HAP-1 (cell line): ENCODE data around the gene KRT32.
"Not testable (repeated sequence)": the region's sequence is repeated elsewhere in the genome, so short reads cannot be mapped to it uniquely, and the experiment has no call there.

ENCODE experiments used
- DNase-seq, 2 experiments: peaks; one replicate each; pipeline ENCODE4 v3.0.0-alpha.2; 2016 to 2020; ENCODE audit warnings: low spot score in 2 of 2
- H3K27me3 ChIP-seq: fragments of 250-450 bp; sonication (Bioruptor Pico); 2 replicates; pipeline ENCODE4 v1.5.1; 2020; ENCODE audit warnings: low read depth, mild to moderate bottlenecking, moderate library complexity
- H3K36me3 ChIP-seq: fragments of 250-450 bp; sonication (Bioruptor Pico); replicated peaks from 2 replicates; pipeline ENCODE4 v1.5.1; 2020; ENCODE audit warnings: mild to moderate bottlenecking
- H3K4me1 ChIP-seq: fragments of 250-450 bp; sonication (Bioruptor Pico); 2 replicates; pipeline ENCODE4 v1.5.1; 2020; ENCODE audit warnings: mild to moderate bottlenecking
- H3K4me3 ChIP-seq: fragments of 250-450 bp; sonication (Bioruptor Pico); 2 replicates; pipeline ENCODE4 v1.5.1; 2020; ENCODE audit warnings: mild to moderate bottlenecking, moderate library complexity
- H3K9me3 ChIP-seq: fragments of 250-450 bp; sonication (Bioruptor Pico); 2 replicates; pipeline ENCODE4 v1.5.1; 2020; ENCODE audit warnings: mild to moderate bottlenecking, moderate library complexity
- in situ Hi-C: fragments of 300-500 bp; cut with MboI; formaldehyde crosslinking; loops from 3 replicates; pipeline ENCODE4 v1.14.3; 2020; ENCODE audit warnings: low sequenced_read_pairs, inconsistent platforms, mixed read lengths

The KRT32 gene

GRCh38 chr17:41422586-41422985 lies 44.6 kb downstream of the KRT32 start:
- H3K4me1 ChIP-seq, H3K36me3 ChIP-seq, in situ Hi-C loops, H3K4me3 ChIP-seq, H3K9me3 ChIP-seq, DNase-seq, H3K27me3 ChIP-seq: not testable (repeated sequence)

- H3K27me3 ChIP-seq: peaks cover 2% of the 10 kb centered on the region; the same call in 1 of the 2 replicates
- no peaks in the 10 kb centered on the region for H3K4me1 ChIP-seq
- H3K4me3 ChIP-seq: no peak overlapping the region
- no peaks in the 10 kb centered on the region for H3K36me3 ChIP-seq
- no peak for DNase-seq
- no peaks in the 10 kb centered on the region for H3K9me3 ChIP-seq
- in situ Hi-C loops: no loop called here
These were observed 45.6 kb downstream of the KRT32 start for GRCh38 chr17:41421617-41422016.

DNA sequence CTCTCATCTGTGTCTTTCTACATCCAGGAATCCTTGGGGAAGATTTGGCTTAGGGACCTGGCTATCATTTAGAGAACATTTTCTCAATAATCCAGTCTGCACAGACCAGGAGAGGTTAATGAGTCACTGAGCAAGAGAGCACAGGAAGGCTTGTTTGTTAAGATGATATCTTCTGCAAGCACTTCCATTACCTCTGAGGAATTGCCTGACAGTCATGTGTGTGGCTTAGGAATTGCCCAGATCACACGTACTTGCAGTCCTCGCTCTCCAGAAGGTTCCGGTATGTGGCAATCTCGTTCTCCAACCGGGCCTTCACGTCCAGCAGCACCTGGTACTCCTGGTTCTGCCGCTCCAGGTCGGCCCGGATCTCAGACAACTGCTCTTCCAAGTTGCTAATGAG lies 46.1 kb downstream of the KRT32 start:
- DNase-seq: no peak
- Histone ChIP-seq H3K4me1 (no peaks in the 10 kb centered on the region), H3K4me3 (no peak overlapping the region), H3K27me3 (peaks cover 2% of the 10 kb centered on the region; the same call in 1 of the 2 replicates), H3K36me3 (no peaks in the 10 kb centered on the region), H3K9me3 (no peaks in the 10 kb centered on the region)
- in situ Hi-C loops: no loop called here

DNA sequence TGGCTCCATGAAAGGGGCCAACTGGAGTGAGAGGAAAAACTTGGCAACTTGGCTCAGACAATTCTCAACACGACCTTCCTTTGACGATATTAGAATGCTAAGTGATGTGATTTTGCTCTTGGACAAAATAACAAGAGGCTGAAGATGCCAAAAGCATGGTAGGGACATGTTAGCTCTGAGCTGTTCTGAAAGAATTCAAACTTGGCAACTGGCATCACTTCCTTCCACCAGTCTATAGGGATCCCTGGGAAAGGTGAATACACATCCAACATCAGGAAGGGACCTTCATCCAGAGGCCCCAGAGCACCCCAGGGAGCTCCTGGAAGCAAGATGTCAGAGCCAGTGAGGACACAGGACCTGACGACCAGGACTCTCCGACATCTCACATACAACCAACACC lies 47.1 kb downstream of the KRT32 start:
- no peaks in the 10 kb centered on the region for H3K9me3 ChIP-seq
- in situ Hi-C loops: no loop called here
- H3K4me1 ChIP-seq: no peaks in the 10 kb centered on the region
- DNase-seq: no peak
- no peaks in the 10 kb centered on the region for H3K36me3 ChIP-seq
- H3K27me3 ChIP-seq: no peaks in the 10 kb centered on the region
- no peak overlapping the region for H3K4me3 ChIP-seq

DNA sequence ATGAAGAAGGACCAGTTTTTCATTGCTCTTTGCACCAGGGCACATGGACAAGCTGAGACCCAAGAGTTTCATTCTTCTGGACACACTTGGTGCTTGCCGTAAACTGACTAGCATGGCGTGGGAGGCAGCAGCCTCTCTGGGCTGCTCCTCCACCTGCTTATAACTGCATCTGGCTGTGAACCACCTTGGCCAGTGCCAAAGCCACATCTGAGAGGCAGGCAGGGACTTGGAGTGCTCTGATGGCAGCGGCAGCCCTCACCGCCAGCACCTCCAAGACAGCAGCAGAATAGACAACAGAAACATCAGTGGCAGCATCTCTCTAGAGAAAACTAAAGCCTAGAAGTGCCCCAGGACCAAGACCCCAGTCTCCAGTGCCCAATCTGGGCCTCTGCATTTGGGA lies 47.5 kb downstream of the KRT32 start:
- in situ Hi-C loops: no loop called here
- H3K36me3 ChIP-seq: no peaks in the 10 kb centered on the region
- DNase-seq: no peak
- no peak overlapping the region for H3K4me3 ChIP-seq
- H3K4me1 ChIP-seq: no peaks in the 10 kb centered on the region
- H3K27me3 ChIP-seq: no peaks in the 10 kb centered on the region
- no peaks in the 10 kb centered on the region for H3K9me3 ChIP-seq

DNA sequence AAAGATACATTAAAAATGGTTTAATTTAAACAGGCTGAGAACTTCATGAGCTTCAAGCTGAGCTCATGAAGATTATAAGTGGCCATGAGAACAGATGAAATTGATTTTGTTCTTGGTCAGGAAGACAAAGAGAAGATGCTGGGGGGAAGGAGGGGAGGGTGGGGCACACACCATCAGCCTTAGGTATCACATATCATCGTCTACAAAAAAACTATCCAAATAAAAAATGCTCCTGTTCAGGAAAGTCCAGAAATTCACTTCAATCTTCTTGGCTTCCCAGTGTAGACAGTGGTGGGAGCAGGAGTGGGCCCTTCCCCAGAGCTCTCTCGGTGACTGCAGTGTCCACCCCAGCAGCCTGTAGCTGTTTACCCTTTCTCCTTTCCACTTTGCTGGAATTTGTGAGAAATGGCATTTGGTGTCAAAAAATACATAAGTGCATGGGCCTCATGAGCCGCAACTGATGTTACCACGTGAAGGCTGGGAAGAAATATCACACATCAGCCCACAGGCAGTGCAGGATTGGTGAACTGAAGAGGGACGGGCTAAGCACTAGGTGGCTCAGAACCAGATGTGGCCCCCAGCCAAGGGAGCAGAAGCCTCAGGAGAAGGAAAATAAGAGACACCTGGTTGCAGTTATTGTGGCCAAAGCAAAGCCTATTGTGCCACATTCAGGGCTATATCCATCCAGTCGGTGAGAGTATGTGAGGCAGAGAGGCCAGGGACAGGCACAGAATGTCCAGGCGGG lies 48.9 kb downstream of the KRT32 start:
- DNase-seq: no peak
- in situ Hi-C loops: no loop called here
- H3K36me3 ChIP-seq: no peaks in the 10 kb centered on the region
- no peaks in the 10 kb centered on the region for H3K27me3 ChIP-seq
- H3K4me3 ChIP-seq: no peak overlapping the region
- no peaks in the 10 kb centered on the region; the same call in 1 of the 2 replicates for H3K4me1 ChIP-seq
- no peaks in the 10 kb centered on the region for H3K9me3 ChIP-seq

DNA sequence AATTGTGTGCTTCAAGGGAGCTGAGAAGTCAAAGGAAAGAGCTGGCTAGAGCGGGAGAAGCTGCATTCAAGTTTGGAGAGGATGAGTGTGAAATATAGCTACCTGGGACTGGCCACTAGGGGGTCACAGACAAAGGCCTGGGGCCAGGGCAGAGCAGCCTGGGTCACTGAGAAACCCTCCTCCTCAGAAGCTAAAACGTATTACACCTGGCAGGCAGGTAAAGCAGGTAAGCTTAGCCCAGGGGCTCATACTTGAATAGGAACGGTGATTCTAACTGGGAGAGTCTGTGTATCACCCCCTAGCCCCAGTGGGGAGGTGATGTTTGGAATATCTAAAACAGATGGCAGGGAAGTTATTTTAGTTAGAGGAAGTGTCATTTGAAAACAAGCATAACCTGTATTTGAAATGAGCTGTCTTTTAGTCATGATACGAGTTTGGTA lies 49.6 kb downstream of the KRT32 start:
- Histone ChIP-seq H3K36me3 (no peaks in the 10 kb centered on the region), H3K9me3 (no peaks in the 10 kb centered on the region), H3K4me3 (no peak overlapping the region), H3K27me3 (peaks cover 1% of the 10 kb centered on the region; the same call in 1 of the 2 replicates), H3K4me1 (no peaks in the 10 kb centered on the region; the same call in 1 of the 2 replicates)
- in situ Hi-C loops: no loop called here
- peak in 1 of 2 experiments; percentile 15 for DNase-seq

DNA sequence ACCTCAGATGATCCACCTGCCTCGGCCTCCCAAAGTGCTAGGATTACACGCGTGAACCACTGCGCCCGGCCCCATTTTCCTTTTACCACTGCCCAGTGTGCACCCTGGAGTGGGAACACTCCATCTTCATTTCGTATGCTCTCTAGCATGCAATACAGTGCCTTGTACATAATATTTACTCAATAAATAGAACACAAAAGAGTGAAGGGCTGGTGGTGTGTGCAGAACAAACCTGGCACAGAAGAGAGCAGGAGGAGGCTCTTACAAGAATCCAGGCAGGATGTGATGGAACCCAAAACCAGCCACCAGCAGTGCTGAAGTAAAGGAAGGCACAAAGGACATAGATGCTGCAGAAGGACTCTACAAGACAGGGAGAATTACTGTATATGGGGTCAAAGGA lies 50.1 kb downstream of the KRT32 start:
- in situ Hi-C loops: no loop called here
- peaks cover 4% of the 10 kb centered on the region; the same call in 1 of the 2 replicates for H3K27me3 ChIP-seq

GRCh38 chr17:41416479-41416878 lies 50.7 kb downstream of the KRT32 start:
- H3K4me3 ChIP-seq: no peak overlapping the region
- in situ Hi-C loops: no loop called here
- no peaks in the 10 kb centered on the region for H3K36me3 ChIP-seq
- peaks cover 4% of the 10 kb centered on the region; the same call in 1 of the 2 replicates for H3K27me3 ChIP-seq
- no peak for DNase-seq
- no peaks in the 10 kb centered on the region for H3K9me3 ChIP-seq
- H3K4me1 ChIP-seq: no peaks in the 10 kb centered on the region; the same call in 1 of the 2 replicates

More for the DNA sequence above, 50.1 kb downstream of the KRT32 start:
- DNase-seq: no peak
- no peaks in the 10 kb centered on the region; the same call in 1 of the 2 replicates for H3K4me1 ChIP-seq
- no peak overlapping the region for H3K4me3 ChIP-seq
- no peaks in the 10 kb centered on the region for H3K36me3 ChIP-seq
- no peaks in the 10 kb centered on the region for H3K9me3 ChIP-seq

DNA sequence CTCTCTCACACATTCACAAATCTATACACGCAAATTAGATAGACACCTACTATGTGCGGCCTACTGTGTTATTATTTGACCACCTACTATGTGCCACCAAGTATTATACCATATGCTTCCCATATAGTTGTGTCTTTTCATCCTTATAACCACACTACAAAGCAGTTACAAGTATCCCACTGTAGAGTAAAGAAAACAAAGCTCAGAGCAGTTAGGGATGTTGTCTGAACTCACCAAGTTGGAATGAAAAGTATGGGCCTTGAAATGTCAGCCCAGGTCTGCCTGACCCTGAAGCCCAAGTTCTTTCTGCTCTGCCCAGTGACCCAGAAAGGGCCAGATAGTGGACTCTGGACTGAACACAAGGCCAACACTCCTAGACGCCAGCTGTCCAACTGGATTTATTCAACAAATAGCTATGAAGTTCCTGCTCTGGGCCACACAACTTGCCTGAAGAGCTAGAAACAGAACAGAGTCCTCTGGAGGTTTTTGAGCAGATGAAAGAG lies 51.3 kb downstream of the KRT32 start:
- no peak overlapping the region for H3K4me3 ChIP-seq
- no peak for DNase-seq
- no peaks in the 10 kb centered on the region; the same call in 1 of the 2 replicates for H3K4me1 ChIP-seq

DNA sequence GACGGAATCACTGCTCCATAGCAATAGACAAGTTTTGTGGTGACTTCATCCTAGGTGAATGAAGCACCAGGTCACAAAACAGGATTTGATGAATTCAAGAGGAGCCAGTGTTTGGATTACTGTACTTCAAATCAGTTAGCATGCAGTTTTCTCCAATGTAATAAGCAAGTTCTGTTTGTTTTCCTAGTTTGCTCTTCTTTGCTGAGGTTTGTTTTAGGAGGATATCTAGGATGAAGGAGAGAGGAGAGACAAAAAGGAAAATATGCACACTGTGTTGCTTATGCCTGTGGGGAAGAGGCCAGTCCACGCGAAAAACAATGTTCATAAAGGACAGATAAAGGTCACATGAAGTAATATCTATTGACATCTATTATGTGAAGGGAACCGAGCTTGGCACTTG lies 51.8 kb downstream of the KRT32 start:
- no peaks in the 10 kb centered on the region; the same call in 1 of the 2 replicates for H3K4me1 ChIP-seq
- peaks cover 7% of the 10 kb centered on the region; the same call in 1 of the 2 replicates for H3K27me3 ChIP-seq
- no peak overlapping the region for H3K4me3 ChIP-seq
- no peaks in the 10 kb centered on the region for H3K9me3 ChIP-seq
- DNase-seq: no peak
- no peaks in the 10 kb centered on the region for H3K36me3 ChIP-seq
- in situ Hi-C loops: no loop called here

More for the DNA sequence above, 51.3 kb downstream of the KRT32 start:
- in situ Hi-C loops: no loop called here
- H3K27me3 ChIP-seq: peaks cover 4% of the 10 kb centered on the region; the same call in 1 of the 2 replicates
- no peaks in the 10 kb centered on the region for H3K9me3 ChIP-seq
- no peaks in the 10 kb centered on the region for H3K36me3 ChIP-seq

GRCh38 chr17:41413982-41414381 lies 53.2 kb downstream of the KRT32 start:
- Histone ChIP-seq H3K9me3 (no peaks in the 10 kb centered on the region), H3K36me3 (no peaks in the 10 kb centered on the region), H3K27me3 (peaks cover 7% of the 10 kb centered on the region; the same call in 1 of the 2 replicates), H3K4me3 (no peak overlapping the region), H3K4me1 (no peaks in the 10 kb centered on the region; the same call in 1 of the 2 replicates)
- no peak for DNase-seq
- in situ Hi-C loops: no loop called here

GRCh38 chr17:41413353-41413957 lies 53.7 kb downstream of the KRT32 start:
- H3K36me3 ChIP-seq: no peaks in the 10 kb centered on the region
- no peak overlapping the region for H3K4me3 ChIP-seq
- H3K27me3 ChIP-seq: peaks cover 7% of the 10 kb centered on the region; the same call in 1 of the 2 replicates
- H3K9me3 ChIP-seq: no peaks in the 10 kb centered on the region
- no peaks in the 10 kb centered on the region; the same call in 1 of the 2 replicates for H3K4me1 ChIP-seq
- DNase-seq: peak; percentile 20 to 28
- in situ Hi-C loops: no loop called here
